Vagina (tissue), 2 donors: ENCODE data around the gene EGLN2.

Source experiments
- POLR2A ChIP-seq, 2 donors: fragments of 450-650 bp; IDR thresholded peaks; one replicate each; pipeline ENCODE4 v1.6.1; 2017; ENCODE audit warnings: antibody characterized with exemption in 2 of 2, mild to moderate bottlenecking in 2 of 2, moderate library complexity in 2 of 2
- POLR2AphosphoS5 ChIP-seq, 2 donors: sonication (generic); formaldehyde crosslinking; IDR thresholded peaks; one replicate each; pipeline ENCODE4 v1.9.0; 2017; ENCODE audit warnings: antibody characterized with exemption in 2 of 2, mild to moderate bottlenecking in 2 of 2, low read depth in 1 of 2; ENCODE audit not compliant: insufficient read depth in 1 of 2
- TF ChIP-seq, protein P1 (sequence below), 3 experiments: fragments of 450-650 bp in 2 of 3; fragments of 200-600 bp in 1 of 3; sonication (generic) in 1 of 3; IDR thresholded peaks; one replicate each; pipeline ENCODE4 v1.5.1; 2017 to 2019; ENCODE audit warnings: antibody characterized with exemption in 3 of 3, mild to moderate bottlenecking in 2 of 3, moderate library complexity in 2 of 3

DNA sequence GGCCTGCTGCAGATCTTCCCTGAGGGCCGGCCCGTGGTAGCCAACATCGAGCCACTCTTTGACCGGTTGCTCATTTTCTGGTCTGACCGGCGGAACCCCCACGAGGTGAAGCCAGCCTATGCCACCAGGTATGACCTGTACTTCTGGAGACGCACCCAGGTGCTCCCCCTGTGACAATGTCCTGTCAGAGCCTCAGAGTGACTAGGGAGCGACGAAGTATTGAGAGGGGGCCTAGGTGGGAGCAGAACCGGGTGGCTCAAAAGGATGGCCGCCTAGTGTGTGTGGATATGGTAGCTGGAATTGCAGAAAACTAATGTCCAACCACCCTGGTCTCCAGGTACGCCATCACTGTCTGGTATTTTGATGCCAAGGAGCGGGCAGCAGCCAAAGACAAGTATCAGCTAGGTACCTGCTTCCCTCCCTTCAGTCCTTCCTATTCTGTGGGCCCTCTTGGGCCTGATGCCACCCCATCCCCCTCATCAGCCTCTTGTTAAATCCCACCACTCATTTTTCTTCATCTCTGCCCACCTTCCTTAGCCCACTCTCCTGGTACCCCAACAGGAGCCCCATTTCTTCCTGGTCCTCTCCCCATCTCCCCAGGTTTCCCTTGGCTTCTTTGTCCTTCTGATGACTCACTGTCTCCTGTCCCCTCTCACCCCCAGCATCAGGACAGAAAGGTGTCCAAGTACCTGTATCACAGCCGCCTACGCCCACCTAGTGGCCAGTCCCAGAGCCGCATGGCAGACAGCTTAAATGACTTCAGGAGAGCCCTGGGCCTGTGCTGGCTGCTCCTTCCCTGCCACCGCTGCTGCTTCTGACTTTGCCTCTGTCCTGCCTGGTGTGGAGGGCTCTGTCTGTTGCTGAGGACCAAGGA is 8.4 kb downstream of the EGLN2 start:
- TF ChIP-seq, protein P1, sequence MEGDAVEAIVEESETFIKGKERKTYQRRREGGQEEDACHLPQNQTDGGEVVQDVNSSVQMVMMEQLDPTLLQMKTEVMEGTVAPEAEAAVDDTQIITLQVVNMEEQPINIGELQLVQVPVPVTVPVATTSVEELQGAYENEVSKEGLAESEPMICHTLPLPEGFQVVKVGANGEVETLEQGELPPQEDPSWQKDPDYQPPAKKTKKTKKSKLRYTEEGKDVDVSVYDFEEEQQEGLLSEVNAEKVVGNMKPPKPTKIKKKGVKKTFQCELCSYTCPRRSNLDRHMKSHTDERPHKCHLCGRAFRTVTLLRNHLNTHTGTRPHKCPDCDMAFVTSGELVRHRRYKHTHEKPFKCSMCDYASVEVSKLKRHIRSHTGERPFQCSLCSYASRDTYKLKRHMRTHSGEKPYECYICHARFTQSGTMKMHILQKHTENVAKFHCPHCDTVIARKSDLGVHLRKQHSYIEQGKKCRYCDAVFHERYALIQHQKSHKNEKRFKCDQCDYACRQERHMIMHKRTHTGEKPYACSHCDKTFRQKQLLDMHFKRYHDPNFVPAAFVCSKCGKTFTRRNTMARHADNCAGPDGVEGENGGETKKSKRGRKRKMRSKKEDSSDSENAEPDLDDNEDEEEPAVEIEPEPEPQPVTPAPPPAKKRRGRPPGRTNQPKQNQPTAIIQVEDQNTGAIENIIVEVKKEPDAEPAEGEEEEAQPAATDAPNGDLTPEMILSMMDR (IDR thresholded peaks at IDR 0.05): peak in 1 of 3 experiments; percentile 4
- TF ChIP-seq POLR2A (IDR thresholded peaks at IDR 0.05) (no peak), POLR2AphosphoS5 (IDR thresholded peaks at IDR 0.05; ENCODE audit: insufficient read depth in 1 of 2, low read depth in 1 of 2) (peak in 1 of 2 donors; percentile 19)
